Measurements from ENCODE around the gene OSBPL1A. TPM values are rescaled to one million over a fixed set of nuclear protein-coding genes. Genes with fewer than 3 reads are reported as not detected.

Gene OSBPL1A
- total and polyA plus RNA-seq, 2 of the 8 experiments (the other 6 are each of a cell fraction or from before 2014, with no cell fraction given): 53.2 to 74.9 TPM

DNA sequence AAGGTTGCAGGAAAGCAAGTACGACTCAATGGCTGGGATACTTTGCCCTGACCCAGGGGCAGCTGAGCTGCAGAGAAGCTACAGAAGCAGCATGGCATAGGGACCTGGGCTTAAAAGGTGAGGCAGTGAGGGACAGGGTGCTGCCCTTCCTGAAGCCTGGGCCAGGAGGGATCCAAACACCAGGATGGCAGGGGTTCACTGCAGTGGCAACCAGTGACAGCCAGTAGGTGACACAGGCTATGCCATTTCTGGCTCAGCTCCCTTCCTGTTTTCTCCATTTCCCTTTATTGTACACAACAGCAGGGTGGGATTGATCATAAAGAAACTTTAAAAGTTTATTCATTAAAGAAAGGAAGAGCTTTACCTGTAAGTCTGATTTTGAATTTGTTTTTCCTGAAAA is 209.9 kb downstream of the OSBPL1A start (continued):
- TF ChIP-seq, protein P1, sequence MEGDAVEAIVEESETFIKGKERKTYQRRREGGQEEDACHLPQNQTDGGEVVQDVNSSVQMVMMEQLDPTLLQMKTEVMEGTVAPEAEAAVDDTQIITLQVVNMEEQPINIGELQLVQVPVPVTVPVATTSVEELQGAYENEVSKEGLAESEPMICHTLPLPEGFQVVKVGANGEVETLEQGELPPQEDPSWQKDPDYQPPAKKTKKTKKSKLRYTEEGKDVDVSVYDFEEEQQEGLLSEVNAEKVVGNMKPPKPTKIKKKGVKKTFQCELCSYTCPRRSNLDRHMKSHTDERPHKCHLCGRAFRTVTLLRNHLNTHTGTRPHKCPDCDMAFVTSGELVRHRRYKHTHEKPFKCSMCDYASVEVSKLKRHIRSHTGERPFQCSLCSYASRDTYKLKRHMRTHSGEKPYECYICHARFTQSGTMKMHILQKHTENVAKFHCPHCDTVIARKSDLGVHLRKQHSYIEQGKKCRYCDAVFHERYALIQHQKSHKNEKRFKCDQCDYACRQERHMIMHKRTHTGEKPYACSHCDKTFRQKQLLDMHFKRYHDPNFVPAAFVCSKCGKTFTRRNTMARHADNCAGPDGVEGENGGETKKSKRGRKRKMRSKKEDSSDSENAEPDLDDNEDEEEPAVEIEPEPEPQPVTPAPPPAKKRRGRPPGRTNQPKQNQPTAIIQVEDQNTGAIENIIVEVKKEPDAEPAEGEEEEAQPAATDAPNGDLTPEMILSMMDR (IDR thresholded peaks at IDR 0.05; ENCODE audit: control extremely low read depth in 1 of 3, insufficient read depth in 1 of 3, low read depth in 1 of 3, low read length in 3 of 3): no peak
- TF ChIP-seq SAP30 (IDR thresholded peaks at IDR 0.05; ENCODE audit: insufficient read depth, insufficient replicate concordance, low read length): no peak
